K562 treated with DMSO at 1 percent for 4 hours (cell line): Measurements from ENCODE around the gene KRTAP22-2. TPM values are rescaled to one million over a fixed set of nuclear protein-coding genes. Genes with fewer than 3 reads are reported as not detected.

Source experiments
- total RNA-seq: library from RNA; unstranded; fragments of 300-600 nt; gene quantifications from 2 replicates; pipeline ENCODE4 v1.2.3, GENCODE V29; 2022; ENCODE audit not compliant: insufficient read depth

KRTAP22-2 gene
- total RNA-seq = not detected in 2 replicates

GRCh38 chr21:30590297-30590696 lies at the start of gene KRTAP22-2:
TSS of gene KRTAP22-2 (minus strand) at chr21:30590397.

GRCh38 chr21:30634906-30635305 lies 44.7 kb upstream of the KRTAP22-2 start, which contains the start of gene KRTAP20-2:
TSS of gene KRTAP20-2 (plus strand) at chr21:30635206. CDS start at chr21:30635264, 58 bp downstream.

GRCh38 chr21:30620522-30620921 lies 30.3 kb upstream of the KRTAP22-2 start, which contains the start of gene KRTAP20-4:
TSS of gene KRTAP20-4 (plus strand) at chr21:30620627.

GRCh38 chr21:30616125-30616524 lies 25.9 kb upstream of the KRTAP22-2 start, which contains the start of gene KRTAP20-1:
TSS of gene KRTAP20-1 (plus strand) at chr21:30616425. CDS start at chr21:30616455, 30 bp downstream.

GRCh38 chr21:30613836-30614235 lies 23.6 kb upstream of the KRTAP22-2 start, which contains the start of gene KRTAP6-1:
TSS of gene KRTAP6-1 (minus strand) at chr21:30613930. CDS start at chr21:30613904, 26 bp downstream.

GRCh38 chr21:30600787-30601186 lies 10.6 kb upstream of the KRTAP22-2 start, which contains the start of gene KRTAP22-1:
TSS of gene KRTAP22-1 (plus strand) at chr21:30601087.

GRCh38 chr21:30598802-30599201 lies 8.6 kb upstream of the KRTAP22-2 start, which contains the start of gene KRTAP6-2:
TSS of gene KRTAP6-2 (minus strand) at chr21:30598902. CDS start at chr21:30598874, 28 bp downstream.

GRCh38 chr21:30592140-30592539 lies 1.9 kb upstream of the KRTAP22-2 start, which contains the start of gene KRTAP6-3:
TSS of gene KRTAP6-3 (plus strand) at chr21:30592440. CDS start at chr21:30592446, 6 bp downstream.

GRCh38 chr21:30561264-30561895 lies 28.8 kb downstream of the KRTAP22-2 start, which contains the start of gene KRTAP19-7:
TSS of gene KRTAP19-7 (minus strand) at chr21:30561314. CDS start at chr21:30561289, 25 bp downstream.

GRCh38 chr21:30541764-30542163 lies 48.4 kb downstream of the KRTAP22-2 start, which contains the start of gene KRTAP19-6:
TSS of gene KRTAP19-6 (minus strand) at chr21:30541864. CDS start at chr21:30541833, 31 bp downstream.

Other genes with a start within 250 kb of the KRTAP22-2 start
- not detected in 2 replicates for gene KRTAP23-1, start 241.8 kb downstream of the KRTAP22-2 start, total RNA-seq
- gene KRTAP13-2, start 218.1 kb downstream of the KRTAP22-2 start, total RNA-seq = not detected in 2 replicates
- not detected in 2 replicates for gene KRTAP13-1, start 194.4 kb downstream of the KRTAP22-2 start, total RNA-seq
- gene KRTAP13-3, start 164.5 kb downstream of the KRTAP22-2 start, total RNA-seq = not detected in 2 replicates
- not detected in 2 replicates for gene KRTAP13-4, start 160.2 kb downstream of the KRTAP22-2 start, total RNA-seq
- not detected in 2 replicates for gene KRTAP15-1, start 150.1 kb downstream of the KRTAP22-2 start, total RNA-seq
- not detected in 2 replicates for gene KRTAP19-1, start 110.0 kb downstream of the KRTAP22-2 start, total RNA-seq
- gene KRTAP19-2, start 103.0 kb downstream of the KRTAP22-2 start, total RNA-seq = not detected in 2 replicates
- not detected in 2 replicates for gene KRTAP19-3, start 98.4 kb downstream of the KRTAP22-2 start, total RNA-seq
- gene KRTAP19-4, start 93.2 kb downstream of the KRTAP22-2 start, total RNA-seq = not detected in 2 replicates
- gene KRTAP19-5, start 88.3 kb downstream of the KRTAP22-2 start, total RNA-seq = not detected in 2 replicates
- not detected in 2 replicates for gene KRTAP19-6, start 48.5 kb downstream of the KRTAP22-2 start, total RNA-seq
- not detected in 2 replicates for gene KRTAP19-7, start 29.1 kb downstream of the KRTAP22-2 start, total RNA-seq
- not detected in 2 replicates for gene KRTAP6-3, start 2.0 kb upstream of the KRTAP22-2 start, total RNA-seq
- not detected in 2 replicates for gene KRTAP6-2, start 8.5 kb upstream of the KRTAP22-2 start, total RNA-seq
- gene KRTAP22-1, start 10.7 kb upstream of the KRTAP22-2 start, total RNA-seq = not detected in 2 replicates
- gene KRTAP6-1, start 23.5 kb upstream of the KRTAP22-2 start, total RNA-seq = not detected in 2 replicates
- gene KRTAP20-1, start 26.0 kb upstream of the KRTAP22-2 start, total RNA-seq = not detected in 2 replicates
- not detected in 2 replicates for gene KRTAP20-4, start 30.2 kb upstream of the KRTAP22-2 start, total RNA-seq
- not detected in 2 replicates for gene KRTAP20-2, start 44.8 kb upstream of the KRTAP22-2 start, total RNA-seq
- not detected in 2 replicates for gene KRTAP20-3, start 52.5 kb upstream of the KRTAP22-2 start, total RNA-seq
- not detected in 2 replicates for gene KRTAP21-3, start 128.4 kb upstream of the KRTAP22-2 start, total RNA-seq
- not detected in 2 replicates for gene KRTAP21-2, start 156.9 kb upstream of the KRTAP22-2 start, total RNA-seq
- gene KRTAP21-1, start 165.0 kb upstream of the KRTAP22-2 start, total RNA-seq = not detected in 2 replicates
- not detected in 2 replicates for gene KRTAP8-1, start 222.9 kb upstream of the KRTAP22-2 start, total RNA-seq
- gene KRTAP7-1, start 239.4 kb upstream of the KRTAP22-2 start, total RNA-seq = not detected in 2 replicates